PC-9 (cell line): ENCODE measurements around the gene INSYN2B. TPM values are rescaled to one million over a fixed set of nuclear protein-coding genes. Genes with fewer than 3 reads are reported as not detected.

ENCODE experiments used
- BruUV-seq: library from RNA; stranded (reverse); fragments of 400-500 nt; replicated peaks from 2 replicates; lab custom pipeline; 2021; lab: Mats Ljungman, UMichigan
- CTCF ChIA-PET: fragments of 300-600 bp; sonication (Branson Sonifier 250); formaldehyde crosslinking; loops from one replicate; lab custom pipeline; 2022; ENCODE audit warnings: antibody characterized with exemption; lab: Charles Lee
- POLR2A ChIA-PET: fragments of 300-600 bp; sonication (Branson Sonifier 250); formaldehyde crosslinking; loops from one replicate; lab custom pipeline; 2022; ENCODE audit warnings: antibody characterized with exemption; ENCODE audit not compliant: unreplicated experiment; lab: Charles Lee
- DNase-seq, 2 experiments: peaks; one replicate each; pipeline versions ENCODE4 v3.0.0 to v3.0.0-alpha.2; 2015 to 2022; ENCODE audit warnings: mixed read lengths in 1 of 2
- H2AFZ ChIP-seq: fragments of 200-600 bp; sonication (generic); 2 replicates; pipeline ENCODE4 v1.8.1; 2017; ENCODE audit warnings: antibody characterized with exemption
- H3F3A ChIP-seq: fragments of 200-600 bp; sonication (generic); 2 replicates; pipeline ENCODE4 v1.8.1; 2017; ENCODE audit warnings: antibody characterized with exemption, mild to moderate bottlenecking, low read depth; ENCODE audit not compliant: insufficient read depth
- H3K27ac ChIP-seq: fragments of 200-600 bp; sonication (generic); 2 replicates; pipeline ENCODE4 v1.6.1; 2016; ENCODE audit warnings: mixed run types
- H3K27me3 ChIP-seq: fragments of 200-600 bp; sonication (generic); 2 replicates; pipeline ENCODE4 v1.6.1; 2016; ENCODE audit warnings: low read depth, mixed run types; ENCODE audit not compliant: insufficient read depth
- H3K36me3 ChIP-seq: fragments of 200-600 bp; sonication (generic); 2 replicates; pipeline ENCODE4 v1.6.1; 2016; ENCODE audit warnings: low read depth, mixed run types
- H3K4me1 ChIP-seq: fragments of 200-600 bp; sonication (generic); replicated peaks from 2 replicates; pipeline ENCODE4 v1.6.1; 2016; ENCODE audit warnings: mixed run types; ENCODE audit not compliant: insufficient read depth
- H3K4me2 ChIP-seq: fragments of 200-600 bp; sonication (generic); 2 replicates; pipeline ENCODE4 v1.6.1; 2017; ENCODE audit warnings: mixed run types
- H3K4me3 ChIP-seq: fragments of 200-600 bp; sonication (generic); 2 replicates; pipeline ENCODE4 v1.6.1; 2016; ENCODE audit warnings: mixed run types
- H3K79me2 ChIP-seq: fragments of 200-600 bp; sonication (generic); 2 replicates; pipeline ENCODE4 v1.6.1; 2017; ENCODE audit warnings: low read depth, mixed run types
- H3K9me2 ChIP-seq: fragments of 200-600 bp; sonication (generic); 2 replicates; pipeline ENCODE4 v1.8.1; 2017; ENCODE audit warnings: mild to moderate bottlenecking; ENCODE audit not compliant: insufficient read depth
- H3K9me3 ChIP-seq: fragments of 200-600 bp; sonication (generic); 2 replicates; pipeline ENCODE4 v1.8.1; 2016; ENCODE audit warnings: low read depth; ENCODE audit not compliant: insufficient read depth
- H4K20me1 ChIP-seq: fragments of 200-600 bp; sonication (generic); 2 replicates; pipeline ENCODE4 v1.8.1; 2017; ENCODE audit not compliant: insufficient read depth
- EZH2 ChIP-seq: fragments of 200-600 bp; sonication (generic); IDR thresholded peaks from 2 replicates; pipeline ENCODE4 v1.8.0; 2017; ENCODE audit warnings: antibody characterized with exemption, low read depth
- intact Hi-C: fragments of 100-400 bp; cut with micrococcal nuclease; formaldehyde crosslinking; loops from one replicate; pipeline ENCODE4 v1.10.0; 2022; ENCODE audit not compliant: unreplicated experiment
- total RNA-seq: library from RNA; stranded (reverse); gene quantifications from 2 replicates; pipeline ENCODE4 v1.2.3, GENCODE V29; 2021
- TF ChIP-seq, protein P1 (sequence below): fragments of 200-600 bp; sonication (generic); conservative IDR thresholded peaks from 2 replicates; pipeline ENCODE4 v1.6.1; 2017; ENCODE audit warnings: mixed run types, antibody characterized with exemption, mild to moderate bottlenecking, moderate library complexity

INSYN2B gene
- total RNA-seq, 1 experiment from 2014 or later, result not detected

DNA sequence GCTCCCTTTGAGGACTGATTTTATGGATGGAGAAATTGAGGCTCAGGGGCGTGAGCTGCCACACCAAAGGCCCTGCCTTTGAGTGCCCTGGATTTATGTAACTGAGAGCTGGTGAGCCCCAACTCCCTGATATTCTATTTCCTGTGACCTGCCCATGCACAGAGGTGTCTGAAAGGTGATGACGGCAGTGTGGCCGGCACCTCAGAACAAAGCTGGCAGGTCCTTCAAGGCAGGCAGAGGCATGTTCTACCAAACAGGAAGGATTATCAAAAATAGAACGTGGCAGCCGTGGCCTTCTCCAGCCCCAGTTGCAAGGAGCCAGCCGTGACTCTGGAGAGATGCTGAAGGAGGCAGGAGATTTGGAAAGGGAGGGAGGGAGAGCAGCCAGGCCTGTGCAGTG is 36.2 kb downstream of the INSYN2B start:
- no peak overlapping the region for H2AFZ ChIP-seq
- H4K20me1 ChIP-seq, result no peaks in the 10 kb centered on the region
- no peaks in the 10 kb centered on the region for H3K27me3 ChIP-seq
- H3K36me3 ChIP-seq, result no peaks in the 10 kb centered on the region
- H3K4me3 ChIP-seq, result no peak overlapping the region
- no peaks in the 10 kb centered on the region for H3K79me2 ChIP-seq
- no peak overlapping the region for H3K27ac ChIP-seq
- intact Hi-C loops, result no loop called here
- no peak overlapping the region for H3K4me2 ChIP-seq
- H3K9me2 ChIP-seq, result no peaks in the 10 kb centered on the region
- H3F3A ChIP-seq, result peaks cover 7% of the 10 kb centered on the region; the same call in 1 of the 2 replicates
- BruUV-seq, result no TSS peak
- POLR2A ChIA-PET, result no interaction called here
- no peak for DNase-seq
- H3K9me3 ChIP-seq, result no peaks in the 10 kb centered on the region
- TF ChIP-seq, protein P1, sequence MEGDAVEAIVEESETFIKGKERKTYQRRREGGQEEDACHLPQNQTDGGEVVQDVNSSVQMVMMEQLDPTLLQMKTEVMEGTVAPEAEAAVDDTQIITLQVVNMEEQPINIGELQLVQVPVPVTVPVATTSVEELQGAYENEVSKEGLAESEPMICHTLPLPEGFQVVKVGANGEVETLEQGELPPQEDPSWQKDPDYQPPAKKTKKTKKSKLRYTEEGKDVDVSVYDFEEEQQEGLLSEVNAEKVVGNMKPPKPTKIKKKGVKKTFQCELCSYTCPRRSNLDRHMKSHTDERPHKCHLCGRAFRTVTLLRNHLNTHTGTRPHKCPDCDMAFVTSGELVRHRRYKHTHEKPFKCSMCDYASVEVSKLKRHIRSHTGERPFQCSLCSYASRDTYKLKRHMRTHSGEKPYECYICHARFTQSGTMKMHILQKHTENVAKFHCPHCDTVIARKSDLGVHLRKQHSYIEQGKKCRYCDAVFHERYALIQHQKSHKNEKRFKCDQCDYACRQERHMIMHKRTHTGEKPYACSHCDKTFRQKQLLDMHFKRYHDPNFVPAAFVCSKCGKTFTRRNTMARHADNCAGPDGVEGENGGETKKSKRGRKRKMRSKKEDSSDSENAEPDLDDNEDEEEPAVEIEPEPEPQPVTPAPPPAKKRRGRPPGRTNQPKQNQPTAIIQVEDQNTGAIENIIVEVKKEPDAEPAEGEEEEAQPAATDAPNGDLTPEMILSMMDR, result no peak
- no peak for TF ChIP-seq EZH2
- peaks cover 18% of the 10 kb centered on the region for H3K4me1 ChIP-seq
- CTCF ChIA-PET, result no interaction called here

DNA sequence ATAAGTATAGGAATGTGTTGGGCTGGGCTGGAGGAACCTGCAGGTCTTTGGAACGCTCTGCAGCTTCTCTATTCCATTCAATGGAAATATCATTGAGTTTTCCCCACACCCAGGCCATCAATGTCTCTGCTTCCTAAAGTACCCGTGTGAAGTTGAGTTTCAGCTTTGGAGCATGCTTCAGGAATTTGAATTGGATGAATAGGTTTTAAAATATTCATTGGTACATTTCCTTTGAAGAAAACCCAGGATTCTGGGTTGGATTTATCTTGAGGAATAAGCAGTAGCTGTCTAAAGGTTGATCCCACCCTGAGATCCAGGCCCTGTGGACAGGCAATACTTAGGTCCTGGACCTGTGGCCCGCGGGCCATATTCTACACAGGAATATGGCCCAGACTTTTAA is 37.3 kb downstream of the INSYN2B start:
- no peak overlapping the region for H3K4me2 ChIP-seq
- H2AFZ ChIP-seq, result no peak overlapping the region
- no TSS peak for BruUV-seq
- no peaks in the 10 kb centered on the region for H3K9me3 ChIP-seq
- CTCF ChIA-PET, result no interaction called here
- H3K4me1 ChIP-seq, result peaks cover 18% of the 10 kb centered on the region
- intact Hi-C loops, result no loop called here
- no peaks in the 10 kb centered on the region for H3K9me2 ChIP-seq
- no peaks in the 10 kb centered on the region for H3K36me3 ChIP-seq
- peaks cover 7% of the 10 kb centered on the region; the same call in 1 of the 2 replicates for H3F3A ChIP-seq
- no peaks in the 10 kb centered on the region for H3K27me3 ChIP-seq
- no peaks in the 10 kb centered on the region for H4K20me1 ChIP-seq
- POLR2A ChIA-PET, result no interaction called here
- no peaks in the 10 kb centered on the region for H3K79me2 ChIP-seq
- H3K27ac ChIP-seq, result no peak overlapping the region
- TF ChIP-seq, protein P1, result no peak
- no peak for TF ChIP-seq EZH2
- DNase-seq, result no peak
- H3K4me3 ChIP-seq, result no peak overlapping the region

DNA sequence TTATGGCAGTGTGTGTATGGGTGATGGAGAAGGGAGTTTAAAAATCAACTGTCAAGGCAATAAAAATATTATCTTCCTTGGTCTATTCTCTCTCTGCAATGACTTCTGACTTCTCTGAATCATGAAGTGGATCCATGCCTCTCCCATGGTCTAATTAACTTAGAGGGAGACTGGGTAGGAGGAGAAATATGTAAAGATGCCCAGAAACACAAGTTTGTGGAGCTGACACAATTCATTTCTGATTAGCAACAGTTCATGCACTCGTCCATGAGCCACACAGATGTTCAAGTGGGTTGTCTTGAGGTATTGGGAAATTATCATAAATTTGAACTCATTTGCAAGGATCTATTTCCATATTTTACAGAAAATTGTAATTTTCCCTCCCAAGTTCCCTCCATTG is 38.1 kb downstream of the INSYN2B start:
- CTCF ChIA-PET, result no interaction called here
- Histone ChIP-seq H3K4me1 (peaks cover 18% of the 10 kb centered on the region), H3K27ac (no peak overlapping the region), H3K9me2 (no peaks in the 10 kb centered on the region), H3F3A (peaks cover 7% of the 10 kb centered on the region; the same call in 1 of the 2 replicates), H3K4me3 (no peak overlapping the region), H3K4me2 (no peak overlapping the region), H3K36me3 (no peaks in the 10 kb centered on the region), H4K20me1 (no peaks in the 10 kb centered on the region), H3K79me2 (no peaks in the 10 kb centered on the region), H3K9me3 (no peaks in the 10 kb centered on the region), H2AFZ (no peak overlapping the region), H3K27me3 (no peaks in the 10 kb centered on the region)
- no peak for TF ChIP-seq EZH2
- TF ChIP-seq, protein P1, result no peak
- no peak for DNase-seq
- intact Hi-C loops, result no loop called here
- POLR2A ChIA-PET, result no interaction called here
- BruUV-seq, result no TSS peak
